ENCODE data around the gene GRIP2.

DNA sequence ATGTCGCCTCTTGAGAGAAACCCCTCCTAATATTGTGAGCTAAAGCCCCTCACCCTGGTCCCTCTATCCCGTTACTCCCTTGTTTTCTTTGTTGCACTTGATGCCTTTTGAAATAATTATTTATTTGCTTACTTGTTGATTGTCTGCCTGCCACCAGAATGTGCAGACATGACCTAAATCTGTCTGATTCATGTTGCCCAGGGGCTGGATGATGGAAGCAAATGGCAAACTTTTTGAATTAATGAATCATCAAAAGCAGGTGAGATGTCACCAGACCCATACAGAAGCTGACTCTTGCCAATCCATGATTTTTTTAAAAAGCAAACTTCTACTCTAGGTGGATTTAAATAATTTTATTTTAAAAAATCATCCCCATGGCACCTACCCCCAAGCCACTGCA, 49.3 kb downstream of the GRIP2 start:
- no peak for TF ChIP-seq POLR2A (IDR thresholded peaks at IDR 0.05; ENCODE audit: low read depth)
- TF ChIP-seq, protein P1, sequence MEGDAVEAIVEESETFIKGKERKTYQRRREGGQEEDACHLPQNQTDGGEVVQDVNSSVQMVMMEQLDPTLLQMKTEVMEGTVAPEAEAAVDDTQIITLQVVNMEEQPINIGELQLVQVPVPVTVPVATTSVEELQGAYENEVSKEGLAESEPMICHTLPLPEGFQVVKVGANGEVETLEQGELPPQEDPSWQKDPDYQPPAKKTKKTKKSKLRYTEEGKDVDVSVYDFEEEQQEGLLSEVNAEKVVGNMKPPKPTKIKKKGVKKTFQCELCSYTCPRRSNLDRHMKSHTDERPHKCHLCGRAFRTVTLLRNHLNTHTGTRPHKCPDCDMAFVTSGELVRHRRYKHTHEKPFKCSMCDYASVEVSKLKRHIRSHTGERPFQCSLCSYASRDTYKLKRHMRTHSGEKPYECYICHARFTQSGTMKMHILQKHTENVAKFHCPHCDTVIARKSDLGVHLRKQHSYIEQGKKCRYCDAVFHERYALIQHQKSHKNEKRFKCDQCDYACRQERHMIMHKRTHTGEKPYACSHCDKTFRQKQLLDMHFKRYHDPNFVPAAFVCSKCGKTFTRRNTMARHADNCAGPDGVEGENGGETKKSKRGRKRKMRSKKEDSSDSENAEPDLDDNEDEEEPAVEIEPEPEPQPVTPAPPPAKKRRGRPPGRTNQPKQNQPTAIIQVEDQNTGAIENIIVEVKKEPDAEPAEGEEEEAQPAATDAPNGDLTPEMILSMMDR (IDR thresholded peaks at IDR 0.05): no peak
- no peak for TF ChIP-seq POLR2AphosphoS5 (IDR thresholded peaks at IDR 0.05)

All from esophagus muscularis mucosa (tissue), 3 donors.